AG04449 (cell line): Measurements from ENCODE around the gene TAMALIN.

Experiments used
- CTCF ChIA-PET: fragments of 350-600 bp; formaldehyde crosslinking; extraction: SDS; loops from one replicate; lab custom pipeline; 2021; ENCODE audit warnings: antibody characterized with exemption; lab: Yijun Ruan, JAX
- POLR2A ChIA-PET: fragments of 400-600, 350-600 bp; formaldehyde crosslinking; extraction: SDS; loops from one replicate; lab custom pipeline; 2020; ENCODE audit warnings: antibody characterized with exemption, inconsistent platforms; lab: Yijun Ruan, JAX
- DNase-seq: peaks from one replicate; pipeline ENCODE4 v3.0.0-alpha.2; 2010; ENCODE audit warnings: low read depth, low spot score
- H3K4me3 ChIP-seq: 2 replicates; pipeline ENCODE4 v1.5.1; 2011; ENCODE audit warnings: low read depth, mild to moderate bottlenecking, control low read depth, low read length
- CTCF ChIP-seq: IDR thresholded peaks from one replicate; pipeline ENCODE4 v1.5.1; 2011; ENCODE audit warnings: mild to moderate bottlenecking, moderate library complexity, low read length, control low read depth, inconsistent platforms; ENCODE audit not compliant: insufficient read depth; ENCODE audit errors: missing control alignments

TAMALIN gene

GRCh38 chr12:51985154-51985835 is 21.5 kb upstream of the TAMALIN start:
- no peak overlapping the region for H3K4me3 ChIP-seq
- CTCF ChIA-PET: interaction anchor here (0.9 to 21.1 kb wide), 9 partner anchors 7 to 136 kb away, joined by 3 to 726 read pairs (median 5); partner anchors contain the start of genes ACVRL1 and ANKRD33
- POLR2A ChIA-PET: no interaction called here
- no peak for TF ChIP-seq CTCF
- DNase-seq: no peak

GRCh38 chr12:51986834-51987233 is 19.9 kb upstream of the TAMALIN start:
- no peak for DNase-seq
- no peak overlapping the region for H3K4me3 ChIP-seq
- ChIA-PET POLR2A (no interaction called here), CTCF (interaction anchor here (0.7 to 21.1 kb wide), 6 partner anchors 10 to 92 kb away, joined by 3 to 726 read pairs (median 4); no protein-coding TSS in a partner anchor)
- TF ChIP-seq CTCF: no peak

- H3K4me3 ChIP-seq: no peak overlapping the region
- no peak for DNase-seq
- ChIA-PET CTCF (interaction anchor here (0.6 to 21.1 kb wide), 25 partner anchors 9 to 168 kb away, joined by 3 to 726 read pairs (median 8); partner anchors contain the start of genes ATG101 and TAMALIN), POLR2A (no interaction called here)
- no peak for TF ChIP-seq CTCF
Measured at GRCh38 chr12:51992246-51992645, 14.5 kb upstream of the TAMALIN start.

- TF ChIP-seq CTCF: no peak
- POLR2A ChIA-PET: interaction anchor here (1.4 kb wide), 1 partner anchor 9 kb away, joined by 3 read pairs; no protein-coding TSS in a partner anchor
- CTCF ChIA-PET: interaction anchor here (0.7 to 21.1 kb wide), 10 partner anchors 11 to 128 kb away, joined by 3 to 726 read pairs (median 26); partner anchors contain the start of genes ANKRD33 and TAMALIN
Measured at GRCh38 chr12:51994539-51994820, 12.3 kb upstream of the TAMALIN start.

GRCh38 chr12:51994959-51995358 is 11.8 kb upstream of the TAMALIN start:
- ChIA-PET CTCF (interaction anchor here (1.6 to 21.1 kb wide), 9 partner anchors 12 to 128 kb away, joined by 7 to 726 read pairs (median 27); partner anchors contain the start of gene TAMALIN), POLR2A (no interaction called here)
- DNase-seq: no peak
- no peak overlapping the region for H3K4me3 ChIP-seq
- TF ChIP-seq CTCF: no peak

More at GRCh38 chr12:51994539-51994820, 12.3 kb upstream of the TAMALIN start:
- no peak for DNase-seq
- H3K4me3 ChIP-seq: no peak overlapping the region

DNA sequence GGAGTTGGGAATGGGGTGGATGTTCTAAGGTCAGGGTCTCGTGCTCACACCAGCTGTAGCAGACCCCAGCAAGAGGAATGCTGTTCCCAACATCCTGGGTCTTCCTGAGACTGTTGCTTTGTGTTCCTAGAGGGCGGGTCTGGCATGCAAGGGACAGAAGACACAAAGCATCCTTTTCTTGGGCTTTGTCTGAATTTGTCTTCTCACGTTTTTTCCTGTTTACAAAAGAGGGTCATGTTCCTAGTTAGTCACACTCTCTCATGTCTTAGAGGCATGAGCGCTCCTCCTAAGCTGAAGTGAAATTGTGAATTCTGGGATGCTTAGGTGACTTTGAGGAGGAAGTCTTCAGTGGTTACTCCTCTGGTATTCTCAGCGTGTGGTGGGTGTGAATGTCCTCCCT is 9.6 kb upstream of the TAMALIN start:
- TF ChIP-seq CTCF: no peak
- no peak overlapping the region for H3K4me3 ChIP-seq
- DNase-seq: no peak
- CTCF ChIA-PET: interaction anchor here (1.1 to 21.1 kb wide), 6 partner anchors 11 to 121 kb away, joined by 3 to 726 read pairs (median 8); partner anchors contain the start of genes SMIM41 and TAMALIN
- POLR2A ChIA-PET: no interaction called here
